HepG2 (cell line): ENCODE results near the gene CDH13. TPM values are rescaled to one million over a fixed set of nuclear protein-coding genes. Genes with fewer than 3 reads are reported as not detected.

Source experiments
- ATAC-seq: fragments of 200-7000 bp; cut with Tn5 transposase; 3 replicates; pipeline ENCODE4 v1.9.1; 2020; ENCODE audit warnings: mild to moderate bottlenecking, moderate library complexity
- BruUV-seq: library from RNA; stranded (reverse); fragments of 400-500 nt; replicated peaks from 2 replicates; lab custom pipeline; 2021; lab: Mats Ljungman, UMichigan
- CTCF ChIA-PET: fragments of 300-600 bp; formaldehyde crosslinking; extraction: SDS; loops from one replicate; lab custom pipeline; 2021; ENCODE audit warnings: low total read pairs, inconsistent platforms, low intra/inter-chr PET ratio; lab: Yijun Ruan, JAX
- POLR2A ChIA-PET: fragments of 350-600 bp; sonication (Branson Sonifier 250); formaldehyde crosslinking; loops from one replicate; lab custom pipeline; 2020; ENCODE audit warnings: antibody characterized with exemption, inconsistent platforms; lab: Yijun Ruan, JAX
- DNase-seq: peaks from one replicate; pipeline ENCODE4 v3.0.0-alpha.2; 2015; ENCODE audit warnings: low spot score
- FAIRE-seq: peaks from 3 replicates; lab custom pipeline; 2011; peaks lifted over from hg19 to GRCh38; lab: Jason Lieb, UNC
- H2AFZ ChIP-seq: one replicate; pipeline ENCODE4 v1.6.1; 2011; ENCODE audit warnings: low read length, inconsistent platforms
- H3K27ac ChIP-seq: fragments of 300-600 bp; 3 replicates; pipeline ENCODE4 v1.8.0; 2011; ENCODE audit warnings: mixed run types, mild to moderate bottlenecking, mixed read lengths, low read length, inconsistent platforms; ENCODE audit not compliant: insufficient read depth; ENCODE audit errors: extremely low read length
- H3K27me3 ChIP-seq, 2 experiments: fragments of 200-600 bp in 1 of 2; 2 replicates in 1 of 2; 3 replicates in 1 of 2; pipeline versions ENCODE4 v1.6.0 to v1.8.0; 2011; ENCODE audit warnings: low read length in 2 of 2, mild to moderate bottlenecking in 2 of 2, moderate library complexity in 2 of 2, inconsistent platforms in 1 of 2; ENCODE audit not compliant: insufficient read depth in 2 of 2, control insufficient read depth in 1 of 2
- H3K36me3 ChIP-seq, 2 experiments: fragments of 200-600 bp in 1 of 2; replicated peaks in 1 of 2; 2 replicates in 1 of 2; 3 replicates in 1 of 2; pipeline versions ENCODE4 v1.5.1 to v1.8.0; 2011; ENCODE audit warnings: low read length in 2 of 2, inconsistent platforms in 1 of 2; ENCODE audit not compliant: insufficient read depth in 2 of 2, control insufficient read depth in 1 of 2
- H3K4me1 ChIP-seq: 2 replicates; pipeline ENCODE4 v1.5.1; 2012; ENCODE audit warnings: low read length, inconsistent platforms; ENCODE audit not compliant: insufficient read depth
- H3K4me2 ChIP-seq: 2 replicates; pipeline ENCODE4 v1.6.0; 2011; ENCODE audit warnings: low read depth, low read length, inconsistent platforms
- H3K4me3 ChIP-seq, 3 experiments: fragments of 200-600 bp in 1 of 3; sonication (generic), shearing (Covaris generic) in 1 of 3; replicated peaks in 1 of 3; 2 replicates each; pipeline ENCODE4 v1.5.1; 2011 to 2016; ENCODE audit warnings: low read length in 3 of 3, inconsistent platforms in 2 of 3, low read depth in 2 of 3, mild to moderate bottlenecking in 2 of 3, control low read depth in 1 of 3, mixed read lengths in 1 of 3; ENCODE audit not compliant: insufficient read depth in 1 of 3
- H3K79me2 ChIP-seq: one replicate; pipeline ENCODE4 v1.6.1; 2011; ENCODE audit warnings: low read length, inconsistent platforms; ENCODE audit not compliant: insufficient read depth
- H3K9ac ChIP-seq: 2 replicates; pipeline ENCODE4 v1.6.0; 2011; ENCODE audit warnings: mild to moderate bottlenecking, low read depth, low read length, inconsistent platforms; ENCODE audit not compliant: insufficient read depth
- H3K9me3 ChIP-seq: 2 replicates; pipeline ENCODE4 v1.5.1; 2012; ENCODE audit warnings: mild to moderate bottlenecking, low read length
- H4K20me1 ChIP-seq: 2 replicates; pipeline ENCODE4 v1.6.0; 2011; ENCODE audit warnings: inconsistent platforms, mild to moderate bottlenecking, low read length, moderate library complexity; ENCODE audit not compliant: insufficient read depth
- ADNP ChIP-seq: sonication (generic); formaldehyde crosslinking; IDR thresholded peaks from 2 replicates; pipeline ENCODE4 v1.4.0; 2020; ENCODE audit warnings: missing genetic modification reagents
- CREM ChIP-seq, 2 experiments: sonication (generic) in 1 of 2; formaldehyde crosslinking in 1 of 2; IDR thresholded peaks; 2 replicates each; pipeline versions ENCODE4 v1.4.0 to v1.6.1; 2016 to 2020; ENCODE audit warnings: antibody characterized with exemption in 1 of 2, mild to moderate bottlenecking in 1 of 2, missing genetic modification reagents in 1 of 2
- NFIB ChIP-seq: sonication (generic); formaldehyde crosslinking; IDR thresholded peaks from 2 replicates; pipeline ENCODE4 v1.9.0; 2021; ENCODE audit warnings: missing genetic modification reagents, mild to moderate bottlenecking, borderline replicate concordance
- PAWR ChIP-seq: sonication (generic); formaldehyde crosslinking; IDR thresholded peaks from 2 replicates; pipeline ENCODE4 v1.4.0; 2020; ENCODE audit warnings: missing genetic modification reagents, mild to moderate bottlenecking, borderline replicate concordance
- REPIN1 ChIP-seq: sonication (generic); formaldehyde crosslinking; IDR thresholded peaks from 2 replicates; pipeline ENCODE4 v1.8.0; 2022; ENCODE audit warnings: missing genetic modification reagents, low read depth, mild to moderate bottlenecking, borderline replicate concordance
- RFX5 ChIP-seq: IDR thresholded peaks from 2 replicates; pipeline ENCODE4 v1.6.1; 2011; ENCODE audit warnings: low read depth, low read length, improper control_type of control experiment
- SCMH1 ChIP-seq: sonication (generic); formaldehyde crosslinking; IDR thresholded peaks from 2 replicates; pipeline ENCODE4 v1.9.0; 2021; ENCODE audit warnings: missing genetic modification reagents, mild to moderate bottlenecking, borderline replicate concordance
- SIX1 ChIP-seq: sonication (generic); formaldehyde crosslinking; IDR thresholded peaks from 2 replicates; pipeline ENCODE4 v1.4.0; 2020; ENCODE audit warnings: missing genetic modification reagents, borderline replicate concordance
- TBL1XR1 ChIP-seq: fragments of 150-350 bp; IDR thresholded peaks from 2 replicates; pipeline ENCODE4 v1.6.1; 2014; ENCODE audit warnings: borderline replicate concordance, low read length; ENCODE audit not compliant: partially characterized antibody
- ZNF230 ChIP-seq: sonication (generic); formaldehyde crosslinking; IDR thresholded peaks from 2 replicates; pipeline ENCODE4 v1.4.0; 2020; ENCODE audit warnings: mild to moderate bottlenecking, missing genetic modification reagents
- ZNF615 ChIP-seq: sonication (generic); formaldehyde crosslinking; IDR thresholded peaks from 2 replicates; pipeline ENCODE4 v1.5.0; 2020; ENCODE audit warnings: mild to moderate bottlenecking, missing genetic modification reagents, borderline replicate concordance
- ZNF770 ChIP-seq: sonication (generic); formaldehyde crosslinking; IDR thresholded peaks from 2 replicates; pipeline ENCODE4 v1.5.0; 2020; ENCODE audit warnings: mild to moderate bottlenecking, missing genetic modification reagents
- ZNF780A ChIP-seq: sonication (generic); formaldehyde crosslinking; IDR thresholded peaks from 2 replicates; pipeline ENCODE4 v1.8.0; 2022; ENCODE audit warnings: mild to moderate bottlenecking, missing genetic modification reagents, moderate library complexity
- ZSCAN22 ChIP-seq: sonication (generic); formaldehyde crosslinking; IDR thresholded peaks from 2 replicates; pipeline ENCODE4 v1.4.0; 2020; ENCODE audit warnings: mild to moderate bottlenecking, missing genetic modification reagents
- ZSCAN31 ChIP-seq: sonication (generic); formaldehyde crosslinking; IDR thresholded peaks from 2 replicates; pipeline ENCODE4 v1.5.0; 2020; ENCODE audit warnings: low read depth, mild to moderate bottlenecking, missing genetic modification reagents
- WGBS: methylation state at CpG from one replicate; pipeline ENCODE4 v1.1.6; 2017; ENCODE audit warnings: low lambda C conversion rate; 5-methylcytosine and 5-hydroxymethylcytosine counted together
- in situ Hi-C: cut with HindIII; loops from 2 replicates; pipeline ENCODE4 v1.10.0; 2017; ENCODE audit warnings: low pct_unique_long_range_greater_than_20kb; ENCODE audit not compliant: extremely low pct_ligation_motif_present
- intact Hi-C: fragments of 100-400 bp; cut with micrococcal nuclease; formaldehyde crosslinking; loops from one replicate; pipeline ENCODE4 v1.10.0; 2022; ENCODE audit not compliant: unreplicated experiment
- polyA plus RNA-seq, 8 experiments: library from polyadenylated mRNA; depleted of rRNA in 3 of 8; stranded (reverse) in 7 of 8; unstranded in 1 of 8; fragments of >200 nt; fragmentation: Illumina TruSeq in 4 of 8; extraction: Trizol in 4 of 8; gene quantifications; 2 replicates each; pipeline versions ENCODE4 v1.2.1 to v1.2.3, GENCODE V29; 2011 to 2016; ENCODE audit warnings: low read depth in 4 of 8, missing spikeins in 1 of 8, mixed read lengths in 1 of 8; ENCODE audit not compliant: insufficient read depth in 1 of 8
- total RNA-seq, 5 experiments: library from RNA; depleted of rRNA; stranded (reverse); fragments of >200 nt; fragmentation: Illumina TruSeq; extraction: Trizol; gene quantifications; 2 replicates each; pipeline ENCODE4 v1.2.3, GENCODE V29; 2016; ENCODE audit warnings: low read depth in 1 of 5

The CDH13 gene
- total and polyA plus RNA-seq, 2 of the 13 experiments (the other 11 are each of a cell fraction or from before 2014, with no cell fraction given): not detected

DNA sequence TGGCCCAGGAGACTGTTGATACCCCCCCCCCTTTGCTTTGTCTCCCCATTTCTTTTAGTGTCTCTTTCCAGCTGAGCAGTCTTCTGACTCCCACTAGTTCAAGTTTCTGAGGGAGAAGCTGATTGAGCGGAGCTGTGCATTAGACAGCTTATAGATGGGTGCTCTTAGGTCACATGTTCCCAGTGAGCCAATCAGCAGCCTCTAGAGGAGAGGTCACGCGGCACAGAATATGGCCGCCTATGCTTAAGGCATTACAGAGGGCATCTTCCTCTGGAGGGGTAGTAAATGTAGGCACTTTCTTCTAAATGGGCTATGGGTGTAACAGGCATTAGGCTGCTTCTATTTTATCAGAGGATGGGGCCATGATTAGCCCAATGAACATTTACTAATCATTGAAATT, 131.6 kb downstream of the CDH13 start:
- H4K20me1 ChIP-seq: no peaks in the 10 kb centered on the region
- WGBS: 44% methylated on average over 4 of the region's 4 CpGs
- BruUV-seq: no TSS peak
- H3K4me2 ChIP-seq: no peak overlapping the region
- no peak overlapping the region for H3K27ac ChIP-seq
- H3K9ac ChIP-seq: no peak overlapping the region
- H2AFZ ChIP-seq: no peak overlapping the region
- no peaks in the 10 kb centered on the region for H3K4me1 ChIP-seq
- TF ChIP-seq PAWR: no peak
- TF ChIP-seq ZSCAN31 (CRISPR knock-in tag): no peak
- no peak for TF ChIP-seq ZNF770
- TF ChIP-seq SCMH1 (CRISPR knock-in tag): no peak
- no peak for TF ChIP-seq ZNF615 (CRISPR knock-in tag)
- TF ChIP-seq ZSCAN22 (CRISPR knock-in tag): no peak
- no peak for TF ChIP-seq REPIN1
- no peak for TF ChIP-seq SIX1 (CRISPR knock-in tag)
- no peak for TF ChIP-seq CREM (IDR thresholded peaks at IDR 0.05)
- TF ChIP-seq CREM (CRISPR knock-in tag; IDR thresholded peaks at IDR 0.05): no peak
- TF ChIP-seq ZNF230 (CRISPR knock-in tag): no peak
- no peak for TF ChIP-seq ADNP (CRISPR knock-in tag)
- no peak for TF ChIP-seq TBL1XR1
- TF ChIP-seq NFIB: no peak
- TF ChIP-seq RFX5: no peak
- no peak for TF ChIP-seq ZNF780A
- TF ChIP-seq, all 625 proteins: peak for 0
- FAIRE-seq (no peak), DNase-seq (no peak), ATAC-seq (no peak)
- intact Hi-C loops: no loop called here
- in situ Hi-C loops: no loop called here
- Histone ChIP-seq H3K4me3 (no peak overlapping the region), H3K79me2 (no peaks in the 10 kb centered on the region), H3K36me3 (no peaks in the 10 kb centered on the region), H3K9me3 (no peaks in the 10 kb centered on the region), H3K27me3 (no peaks in the 10 kb centered on the region)
- CTCF ChIA-PET: no interaction called here
- POLR2A ChIA-PET: no interaction called here
